H9 (cell line): ENCODE data around the gene NAV1. TPM values are rescaled to one million over a fixed set of nuclear protein-coding genes. Genes with fewer than 3 reads are reported as not detected.

ENCODE experiments used
- DNase-seq: peaks from one replicate; pipeline ENCODE4 v3.0.0-alpha.2; 2017
- H2AFZ ChIP-seq: one replicate; pipeline ENCODE4 v1.6.1; 2013; ENCODE audit warnings: mild to moderate bottlenecking, low read length, control low read depth, moderate library complexity
- H2AK5ac ChIP-seq: 2 replicates; pipeline ENCODE4 v1.6.1; 2013; ENCODE audit warnings: low read length, control low read depth, mixed read lengths; ENCODE audit not compliant: insufficient read length
- H2BK120ac ChIP-seq: one replicate; pipeline ENCODE4 v1.6.1; 2013; ENCODE audit warnings: low read depth, mild to moderate bottlenecking, low read length, control low read depth, inconsistent platforms; ENCODE audit not compliant: poor library complexity, severe bottlenecking
- H2BK12ac ChIP-seq: 2 replicates; pipeline ENCODE4 v1.6.1; 2013; ENCODE audit warnings: low read length, control low read depth, mixed read lengths, low read depth; ENCODE audit not compliant: insufficient read length
- H2BK15ac ChIP-seq: 2 replicates; pipeline ENCODE4 v1.6.1; 2013; ENCODE audit warnings: low read depth, low read length, control low read depth
- H2BK20ac ChIP-seq: one replicate; pipeline ENCODE4 v1.6.1; 2013; ENCODE audit warnings: low read depth, mild to moderate bottlenecking, low read length, control low read depth, inconsistent platforms; ENCODE audit not compliant: poor library complexity, severe bottlenecking
- H2BK5ac ChIP-seq: 2 replicates; pipeline ENCODE4 v1.6.1; 2013; ENCODE audit warnings: low read length, control low read depth, mixed read lengths; ENCODE audit not compliant: insufficient read length
- H3K14ac ChIP-seq: 2 replicates; pipeline ENCODE4 v1.6.1; 2013; ENCODE audit warnings: low read length, control low read depth; ENCODE audit not compliant: insufficient read depth
- H3K18ac ChIP-seq: 2 replicates; pipeline ENCODE4 v1.6.1; 2013; ENCODE audit warnings: low read depth, mild to moderate bottlenecking, mixed read lengths, low read length, control low read depth; ENCODE audit not compliant: insufficient read length
- H3K23ac ChIP-seq: 2 replicates; pipeline ENCODE4 v1.6.1; 2013; ENCODE audit warnings: low read length, control low read depth, mixed read lengths, low read depth; ENCODE audit not compliant: insufficient read length
- H3K23me2 ChIP-seq: 2 replicates; pipeline ENCODE4 v1.6.1; 2013; ENCODE audit warnings: low read depth, mild to moderate bottlenecking, mixed read lengths, low read length, control low read depth; ENCODE audit not compliant: insufficient read length, poor library complexity, severe bottlenecking
- H3K27ac ChIP-seq: 2 replicates; pipeline ENCODE4 v1.5.1; 2013; ENCODE audit warnings: low read length, control low read depth, mixed read lengths, low read depth; ENCODE audit not compliant: insufficient read length
- H3K27me3 ChIP-seq: 2 replicates; pipeline ENCODE4 v1.6.1; 2013; ENCODE audit warnings: low read length, control low read depth, inconsistent platforms; ENCODE audit not compliant: insufficient read depth
- H3K4ac ChIP-seq: 2 replicates; pipeline ENCODE4 v1.6.1; 2013; ENCODE audit warnings: low read depth, mild to moderate bottlenecking, control low read depth, inconsistent platforms, low read length, moderate library complexity
- H3K4me1 ChIP-seq: 2 replicates; pipeline ENCODE4 v1.6.1; 2013; ENCODE audit warnings: low read length, control low read depth, inconsistent platforms; ENCODE audit not compliant: insufficient read depth
- H3K4me2 ChIP-seq: 2 replicates; pipeline ENCODE4 v1.6.1; 2013; ENCODE audit warnings: low read length, control low read depth, mixed read lengths; ENCODE audit not compliant: insufficient read length, insufficient read depth
- H3K56ac ChIP-seq: 2 replicates; pipeline ENCODE4 v1.6.1; 2013; ENCODE audit warnings: low read depth, mild to moderate bottlenecking, mixed read lengths, low read length, control low read depth; ENCODE audit not compliant: insufficient read length
- H3K79me1 ChIP-seq: 2 replicates; pipeline ENCODE4 v1.6.1; 2013; ENCODE audit warnings: low read depth, mild to moderate bottlenecking, moderate library complexity, low read length, control low read depth, inconsistent platforms; ENCODE audit not compliant: insufficient read depth, poor library complexity, severe bottlenecking
- H3K79me2 ChIP-seq: 2 replicates; pipeline ENCODE4 v1.6.1; 2013; ENCODE audit warnings: low read length, control low read depth, inconsistent platforms; ENCODE audit not compliant: insufficient read depth
- H3K9ac ChIP-seq: 2 replicates; pipeline ENCODE4 v1.6.1; 2013; ENCODE audit warnings: low read length, control low read depth, mixed read lengths; ENCODE audit not compliant: insufficient read length; ENCODE audit errors: extremely low read depth
- H3K9me3 ChIP-seq: one replicate; pipeline ENCODE4 v1.6.1; 2013; ENCODE audit warnings: low read depth, low read length, inconsistent platforms; ENCODE audit not compliant: control insufficient read depth
- H3T11ph ChIP-seq: one replicate; pipeline ENCODE4 v1.6.1; 2013; ENCODE audit warnings: mild to moderate bottlenecking, low read length, control low read depth, inconsistent platforms
- H4K20me1 ChIP-seq: one replicate; pipeline ENCODE4 v1.6.1; 2013; ENCODE audit not compliant: control insufficient read depth, insufficient read length, insufficient read depth
- H4K5ac ChIP-seq: 2 replicates; pipeline ENCODE4 v1.6.1; 2013; ENCODE audit warnings: low read depth, mild to moderate bottlenecking, mixed read lengths, low read length, control low read depth; ENCODE audit not compliant: insufficient read length
- H4K8ac ChIP-seq: replicated peaks from 2 replicates; pipeline ENCODE4 v1.6.1; 2013; ENCODE audit warnings: low read length, control low read depth, mixed read lengths, low read depth; ENCODE audit not compliant: insufficient read length
- H4K91ac ChIP-seq: 2 replicates; pipeline ENCODE4 v1.6.1; 2013; ENCODE audit warnings: low read depth, mild to moderate bottlenecking, moderate library complexity, mixed read lengths, low read length, control low read depth; ENCODE audit not compliant: insufficient read length
- H3K27ac Mint-ChIP-seq, 3 experiments: 2 replicates in 2 of 3; 3 replicates in 1 of 3; pipeline ENCODE4 v1.8.0; 2020 to 2021; ENCODE audit warnings: mixed read lengths in 3 of 3, mild to moderate bottlenecking in 1 of 3, moderate library complexity in 1 of 3
- H3K27me3 Mint-ChIP-seq: 2 replicates; pipeline ENCODE4 v1.8.0; 2021; ENCODE audit warnings: low read depth, mild to moderate bottlenecking, moderate library complexity, mixed read lengths
- H3K36me3 Mint-ChIP-seq, 3 experiments: 2 replicates in 2 of 3; 3 replicates in 1 of 3; pipeline ENCODE4 v1.8.0; 2020 to 2021; ENCODE audit warnings: low read depth in 3 of 3, mixed read lengths in 3 of 3; ENCODE audit not compliant: insufficient read depth in 1 of 3
- H3K4me1 Mint-ChIP-seq, 2 experiments: 2 replicates each; pipeline ENCODE4 v1.8.0; 2020; ENCODE audit warnings: mixed read lengths in 2 of 2
- H3K4me3 Mint-ChIP-seq, 2 experiments: 2 replicates in 1 of 2; 3 replicates in 1 of 2; pipeline ENCODE4 v1.8.0; 2020 to 2021; ENCODE audit warnings: mild to moderate bottlenecking in 2 of 2, mixed read lengths in 2 of 2, moderate library complexity in 1 of 2
- H3K9me3 Mint-ChIP-seq, 2 experiments: 2 replicates in 1 of 2; 3 replicates in 1 of 2; pipeline ENCODE4 v1.8.0; 2020; ENCODE audit warnings: mild to moderate bottlenecking in 2 of 2, mixed read lengths in 2 of 2, moderate library complexity in 1 of 2
- CTCF ChIP-seq: fragments of 200-600 bp; sonication (generic); conservative IDR thresholded peaks from 3 replicates; pipeline ENCODE4 v1.8.0; 2021; ENCODE audit warnings: antibody characterized with exemption, mild to moderate bottlenecking
- whole genome bisulfite sequencing: extraction: QIAGEN DNeasy Blood & Tissue Kit; methylation state at CpG from one replicate; pipeline ENCODE4 v1.1.7; 2013; ENCODE audit warnings: missing lambda C conversion rate, low lambda C conversion rate, mixed read lengths; ENCODE audit not compliant: insufficient read length; ENCODE audit errors: extremely low coverage; 5-methylcytosine and 5-hydroxymethylcytosine counted together
- total RNA-seq: library from RNA; stranded (reverse); gene quantifications from 2 replicates; pipeline ENCODE4 v1.2.1, GENCODE V29; 2021

Gene NAV1
- total RNA-seq, 1 experiment from 2014 or later = 20.5 TPM

DNA sequence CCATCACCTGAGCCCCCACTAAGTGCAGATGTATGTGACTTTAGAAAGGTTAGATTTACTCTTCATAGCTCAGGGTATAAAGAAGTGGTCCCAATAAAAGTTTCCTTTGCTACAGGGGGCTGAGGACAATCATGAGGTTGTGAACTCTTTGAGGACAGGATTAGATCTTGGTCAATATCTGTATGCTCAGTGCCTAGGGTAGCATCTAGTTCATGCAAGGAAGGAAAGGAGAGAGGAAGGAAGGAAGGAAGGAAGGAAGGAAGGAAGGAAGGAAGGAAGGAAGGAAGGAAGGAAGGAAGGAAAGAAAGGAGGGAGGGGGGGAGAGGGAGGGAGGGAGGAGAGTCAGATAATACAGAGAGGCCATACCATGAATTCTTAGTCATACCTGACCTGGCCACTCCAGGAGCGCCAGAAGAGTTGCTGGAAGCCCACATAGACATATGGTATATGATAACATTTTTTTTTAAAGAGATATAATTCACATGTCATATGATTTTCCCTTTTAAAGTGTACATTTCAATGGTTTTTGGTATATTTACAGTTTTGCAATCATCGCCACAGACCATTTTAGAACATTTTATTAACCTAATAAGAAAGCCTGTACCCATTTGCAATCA is 22.3 kb upstream of the NAV1 start:
- DNase-seq = no peak
- Mint-ChIP-seq H3K4me1 (peaks cover 16 to 18% of the 10 kb centered on the region in 2 experiments), H3K36me3 (no peaks in the 10 kb centered on the region), H3K27ac (no peak overlapping the region), H3K4me3 (no peak overlapping the region), H3K9me3 (no peaks in the 10 kb centered on the region), H3K27me3 (peaks cover 3% of the 10 kb centered on the region; the same call in 1 of the 2 replicates)
- no peak overlapping the region for H4K5ac ChIP-seq
- no peaks in the 10 kb centered on the region for H3K79me2 ChIP-seq
- no peak for TF ChIP-seq CTCF
- no peaks in the 10 kb centered on the region for H3K9me3 ChIP-seq
- no peak overlapping the region for H3K56ac ChIP-seq
- H3K18ac ChIP-seq = no peak overlapping the region
- no peaks in the 10 kb centered on the region for H3K23me2 ChIP-seq
- no CpG with 5 or more reads among the region's 2 CpGs for WGBS
- H4K91ac ChIP-seq = no peak overlapping the region
- no peak overlapping the region for H3K14ac ChIP-seq
- no peak overlapping the region for H2AFZ ChIP-seq
- H2BK20ac ChIP-seq = no peak overlapping the region
- no peak overlapping the region for H2AK5ac ChIP-seq
- no peaks in the 10 kb centered on the region for H3K79me1 ChIP-seq
- H2BK120ac ChIP-seq = no peak overlapping the region
- no peak overlapping the region for H3T11ph ChIP-seq
- H3K4me1 ChIP-seq = no peaks in the 10 kb centered on the region; the same call in 1 of the 2 replicates
- H3K9ac ChIP-seq = no peak overlapping the region
- H2BK5ac ChIP-seq = no peak overlapping the region
- H3K4me2 ChIP-seq = no peak overlapping the region
- no peak overlapping the region for H3K4ac ChIP-seq
- H4K8ac ChIP-seq = no peak overlapping the region
- H3K27ac ChIP-seq = no peak overlapping the region
- no peak overlapping the region for H2BK12ac ChIP-seq
- no peaks in the 10 kb centered on the region for H3K27me3 ChIP-seq
- no peaks in the 10 kb centered on the region for H4K20me1 ChIP-seq
- no peak overlapping the region for H2BK15ac ChIP-seq
- H3K23ac ChIP-seq = no peak overlapping the region
